Endometrial microvascular endothelial cells (primary cell): ENCODE measurements around the gene PRDM9. TPM values are rescaled to one million over a fixed set of nuclear protein-coding genes. Genes with fewer than 3 reads are reported as not detected.
"Not testable (repeated sequence)": the region's sequence is repeated elsewhere in the genome, so short reads cannot be mapped to it uniquely, and the experiment has no call there.

Experiments used
- in situ Hi-C: cut with HindIII; loops from 2 replicates; pipeline ENCODE4 v1.10.0; 2017; ENCODE audit warnings: low sequenced_read_pairs, low pct_unique_long_range_greater_than_20kb; ENCODE audit errors: inconsistent ontology term
- total RNA-seq: library from RNA; depleted of rRNA; stranded (reverse); fragments of >200 nt; gene quantifications from one replicate; pipeline ENCODE4 v1.2.3, GENCODE V29; 2015; ENCODE audit errors: inconsistent ontology term

The PRDM9 gene
- total RNA-seq, 1 donor from 2014 or later = not detected

- in situ Hi-C loops = no loop called here
Observed at GRCh38 chr5:23523998-23524397, 16.6 kb downstream of the PRDM9 start.

- in situ Hi-C loops = no loop called here
Observed at GRCh38 chr5:23525751-23526150, 18.3 kb downstream of the PRDM9 start.

GRCh38 chr5:23526616-23527015 is 19.2 kb downstream of the PRDM9 start:
- in situ Hi-C loops = not testable (repeated sequence)

GRCh38 chr5:23527216-23527920 is 20.0 kb downstream of the PRDM9 start:
- in situ Hi-C loops = not testable (repeated sequence)

GRCh38 chr5:23528677-23529076 is 21.3 kb downstream of the PRDM9 start:
- in situ Hi-C loops = no loop called here

GRCh38 chr5:23530571-23530970 is 23.2 kb downstream of the PRDM9 start:
- in situ Hi-C loops = no loop called here

GRCh38 chr5:23571059-23571458 is 63.6 kb downstream of the PRDM9 start:
- in situ Hi-C loops = no loop called here
